Thyroid gland (tissue), 4 donors: ENCODE results near the gene SAG. TPM values are rescaled to one million over a fixed set of nuclear protein-coding genes. Genes with fewer than 3 reads are reported as not detected.

Experiments
- DNase-seq, 2 donors: peaks; one replicate each; pipeline ENCODE4 v3.0.0-alpha.2; 2019
- H3K27ac ChIP-seq, 3 donors: fragments of 200-600 bp; sonication (generic); 1 replicate in 2 of 3; 2 replicates in 1 of 3; pipeline ENCODE4 v1.5.1; 2016 to 2019; ENCODE audit warnings: mild to moderate bottlenecking in 1 of 3, moderate library complexity in 1 of 3
- H3K27me3 ChIP-seq: fragments of 200-600 bp; sonication (generic); one replicate; pipeline ENCODE4 v1.5.1; 2019
- H3K36me3 ChIP-seq, 2 donors: fragments of 200-600 bp; sonication (generic); one replicate each; pipeline ENCODE4 v1.5.1; 2016 to 2019
- H3K4me1 ChIP-seq, 2 donors: fragments of 200-600 bp; sonication (generic); one replicate each; pipeline ENCODE4 v1.5.1; 2017 to 2019
- H3K4me3 ChIP-seq, 3 donors: fragments of 200-600 bp; sonication (generic); replicated peaks in 1 of 3; 1 replicate in 2 of 3; 2 replicates in 1 of 3; pipeline ENCODE4 v1.5.1; 2016; ENCODE audit warnings: mild to moderate bottlenecking in 1 of 3
- H3K9me3 ChIP-seq: fragments of 200-600 bp; sonication (generic); one replicate; pipeline ENCODE4 v1.5.1; 2017
- CTCF ChIP-seq, 6 experiments: fragments of 200-600 bp in 3 of 6; fragments of 450-650 bp in 3 of 6; sonication (generic) in 3 of 6; IDR thresholded peaks; one replicate each; pipeline ENCODE4 v1.5.1; 2016 to 2019; ENCODE audit warnings: antibody characterized with exemption in 6 of 6, mild to moderate bottlenecking in 2 of 6, inconsistent platforms in 1 of 6, moderate library complexity in 1 of 6
- POLR2A ChIP-seq, 2 donors: fragments of 450-650 bp; IDR thresholded peaks; one replicate each; pipeline ENCODE4 v1.6.1; 2017; ENCODE audit warnings: antibody characterized with exemption in 2 of 2, mild to moderate bottlenecking in 2 of 2, moderate library complexity in 1 of 2
- WGBS, 2 donors: methylation state at CpG; one replicate each; pipeline ENCODE4 v1.1.5; 2017; 5-methylcytosine and 5-hydroxymethylcytosine counted together
- intact Hi-C: fragments of 100-400 bp; cut with DNase I; formaldehyde crosslinking; loops from one replicate; pipeline ENCODE4 v1.15.1; 2023
- total RNA-seq, 4 donors: library from RNA; depleted of rRNA; stranded (reverse); fragments of >200 nt; gene quantifications; one replicate each; pipeline ENCODE4 v1.2.3, GENCODE V29; 2016

The SAG gene
- total RNA-seq, 4 donors from 2014 or later, result 0.21 TPM; not detected in 3

- Histone ChIP-seq H3K9me3 (no peaks in the 10 kb centered on the region), H3K4me1 (peaks cover 14 to 38% of the 10 kb centered on the region in 2 donors), H3K36me3 (peaks cover 51 to 53% of the 10 kb centered on the region in 2 donors), H3K4me3 (no peak overlapping the region), H3K27ac (no peak overlapping the region), H3K27me3 (no peaks in the 10 kb centered on the region)
- no peak for DNase-seq
- WGBS, 2 donors, result 90 to 95% methylated on average over 6 of the region's 6 CpGs
- intact Hi-C loops, result no loop called here
- TF ChIP-seq CTCF (IDR thresholded peaks at IDR 0.05), result no peak
- TF ChIP-seq POLR2A (IDR thresholded peaks at IDR 0.05), result no peak
Observed at GRCh38 chr2:233281992-233282603, 25.5 kb upstream of the SAG start.

GRCh38 chr2:233285921-233286320 lies 21.7 kb upstream of the SAG start:
- Histone ChIP-seq H3K9me3 (no peaks in the 10 kb centered on the region), H3K36me3 (peaks cover 51 to 52% of the 10 kb centered on the region in 2 donors), H3K27ac (peak overlapping the region; percentile 63 to 76 (median 69)), H3K4me1 (peaks cover 8 to 19% of the 10 kb centered on the region in 2 donors), H3K4me3 (no peak overlapping the region), H3K27me3 (no peaks in the 10 kb centered on the region)
- peak; percentile 77 to 81 for DNase-seq
- no peak for TF ChIP-seq CTCF (IDR thresholded peaks at IDR 0.05)
- no peak for TF ChIP-seq POLR2A (IDR thresholded peaks at IDR 0.05)
- intact Hi-C loops, result no loop called here
- WGBS, 2 donors, result 40 to 52% methylated on average over 5 of the region's 5 CpGs

- Histone ChIP-seq H3K4me1 (peaks cover 8 to 19% of the 10 kb centered on the region in 2 donors), H3K4me3 (no peak overlapping the region), H3K27me3 (no peaks in the 10 kb centered on the region), H3K36me3 (peaks cover 54 to 59% of the 10 kb centered on the region in 2 donors), H3K9me3 (no peaks in the 10 kb centered on the region), H3K27ac (no peak overlapping the region)
- intact Hi-C loops, result no loop called here
- WGBS, 2 donors, result 95 to 98% methylated on average over 6 of the region's 6 CpGs
- DNase-seq, result no peak
- TF ChIP-seq CTCF (IDR thresholded peaks at IDR 0.05) (no peak), POLR2A (IDR thresholded peaks at IDR 0.05) (no peak)
Observed at GRCh38 chr2:233287871-233288270, 19.7 kb upstream of the SAG start.

- no peak overlapping the region for H3K27ac ChIP-seq
- no peaks in the 10 kb centered on the region for H3K27me3 ChIP-seq
- no peaks in the 10 kb centered on the region for H3K9me3 ChIP-seq
- TF ChIP-seq POLR2A (IDR thresholded peaks at IDR 0.05) (no peak), CTCF (IDR thresholded peaks at IDR 0.05) (no peak)
- intact Hi-C loops, result no loop called here
- no peak for DNase-seq
- H3K36me3 ChIP-seq, result peaks cover 58 to 59% of the 10 kb centered on the region in 2 donors
- WGBS, 2 donors, result 80% methylated on average over 5 of the region's 5 CpGs
- H3K4me1 ChIP-seq, result peaks cover 8 to 19% of the 10 kb centered on the region in 2 donors
- no peak overlapping the region for H3K4me3 ChIP-seq
Observed at GRCh38 chr2:233288663-233289062, 19.0 kb upstream of the SAG start.

GRCh38 chr2:233289648-233290047 lies 18.0 kb upstream of the SAG start:
- Histone ChIP-seq H3K4me1 (peaks cover 8 to 19% of the 10 kb centered on the region in 2 donors), H3K27ac (peak overlapping the region in 1 of 3 donors; percentile 20), H3K36me3 (peaks cover 64 to 66% of the 10 kb centered on the region in 2 donors), H3K9me3 (no peaks in the 10 kb centered on the region), H3K27me3 (no peaks in the 10 kb centered on the region), H3K4me3 (no peak overlapping the region)
- 87 to 90% methylated on average over 9 to 12 of the region's 12 CpGs for WGBS, 2 donors
- intact Hi-C loops, result no loop called here
- no peak for DNase-seq
- no peak for TF ChIP-seq CTCF (IDR thresholded peaks at IDR 0.05)
